ENCODE data around the gene CELA1. TPM values are rescaled to one million over a fixed set of nuclear protein-coding genes. Genes with fewer than 3 reads are reported as not detected.

Gene CELA1
- total and polyA plus RNA-seq, 8 donors = not detected

DNA sequence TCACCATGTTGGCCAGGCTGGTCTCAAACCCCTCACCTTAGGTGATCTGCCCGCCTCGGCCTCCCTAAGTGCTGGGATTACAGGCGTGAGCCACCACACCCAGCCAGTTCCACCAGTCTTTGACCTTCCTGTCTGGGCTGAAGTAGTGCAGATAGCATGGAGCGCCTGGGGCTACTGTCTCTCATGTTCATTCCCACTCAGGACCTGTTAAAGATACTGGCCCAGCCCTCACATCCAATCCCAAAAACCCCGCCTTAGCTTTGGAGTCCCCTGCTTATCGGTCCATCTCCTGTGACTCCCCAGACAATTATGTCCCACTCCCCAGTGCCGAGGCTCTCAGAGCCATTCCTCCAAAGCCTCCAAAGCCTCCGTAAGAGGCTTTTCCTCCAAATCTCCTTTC, 12.0 kb upstream of the CELA1 start:
- Histone ChIP-seq H3K4me3 (no peak overlapping the region), H3K27me3 (no peaks in the 10 kb centered on the region), H3K9me3 (no peaks in the 10 kb centered on the region), H3K4me1 (peaks cover 0 to 4% (median 0%) of the 10 kb centered on the region in 3 donors), H3K27ac (no peak overlapping the region), H3K36me3 (no peaks in the 10 kb centered on the region)
- intact Hi-C loops (cut with DNase I) = no loop called here
- ATAC-seq (no peak), FAIRE-seq (no peak), DNase-seq (no peak)
- WGBS, 2 donors = 96 to 97% methylated on average over 8 of the region's 8 CpGs
- TF ChIP-seq, protein P1, sequence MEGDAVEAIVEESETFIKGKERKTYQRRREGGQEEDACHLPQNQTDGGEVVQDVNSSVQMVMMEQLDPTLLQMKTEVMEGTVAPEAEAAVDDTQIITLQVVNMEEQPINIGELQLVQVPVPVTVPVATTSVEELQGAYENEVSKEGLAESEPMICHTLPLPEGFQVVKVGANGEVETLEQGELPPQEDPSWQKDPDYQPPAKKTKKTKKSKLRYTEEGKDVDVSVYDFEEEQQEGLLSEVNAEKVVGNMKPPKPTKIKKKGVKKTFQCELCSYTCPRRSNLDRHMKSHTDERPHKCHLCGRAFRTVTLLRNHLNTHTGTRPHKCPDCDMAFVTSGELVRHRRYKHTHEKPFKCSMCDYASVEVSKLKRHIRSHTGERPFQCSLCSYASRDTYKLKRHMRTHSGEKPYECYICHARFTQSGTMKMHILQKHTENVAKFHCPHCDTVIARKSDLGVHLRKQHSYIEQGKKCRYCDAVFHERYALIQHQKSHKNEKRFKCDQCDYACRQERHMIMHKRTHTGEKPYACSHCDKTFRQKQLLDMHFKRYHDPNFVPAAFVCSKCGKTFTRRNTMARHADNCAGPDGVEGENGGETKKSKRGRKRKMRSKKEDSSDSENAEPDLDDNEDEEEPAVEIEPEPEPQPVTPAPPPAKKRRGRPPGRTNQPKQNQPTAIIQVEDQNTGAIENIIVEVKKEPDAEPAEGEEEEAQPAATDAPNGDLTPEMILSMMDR (IDR thresholded peaks at IDR 0.05) = no peak

DNA sequence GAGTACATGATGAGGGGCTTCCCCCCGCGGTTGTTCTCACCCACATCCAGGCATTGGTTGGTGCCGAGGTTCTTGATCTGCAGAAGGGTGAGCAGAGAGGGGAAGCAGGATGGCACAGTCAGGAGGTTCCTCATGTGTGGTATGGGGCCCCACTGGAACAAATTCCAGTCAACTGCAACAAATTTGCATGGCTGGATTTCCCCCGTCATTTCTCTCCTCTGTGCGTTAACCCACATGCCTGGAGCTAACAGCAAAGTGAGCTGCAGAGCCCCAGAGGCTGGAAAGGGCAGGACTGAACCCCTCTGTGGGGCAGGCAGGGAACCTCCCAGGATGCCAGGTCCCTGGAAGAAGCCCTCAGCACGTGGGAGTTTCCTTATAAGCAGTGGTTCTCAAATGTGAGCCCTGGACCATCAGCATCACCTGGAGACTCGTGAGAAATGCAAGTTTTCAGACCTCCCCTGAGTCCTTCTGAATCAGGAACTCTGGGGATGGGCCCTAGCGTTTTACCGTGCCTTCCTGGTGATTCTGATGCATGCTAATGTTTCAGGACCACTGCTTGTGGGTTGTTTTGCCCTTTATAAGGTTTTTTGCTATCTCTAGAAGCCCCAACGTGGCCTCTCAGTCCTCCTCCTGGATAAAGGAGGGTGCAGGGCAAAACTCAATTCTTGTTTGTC, 11.0 kb upstream of the CELA1 start:
- no peak for FAIRE-seq
- no peak overlapping the region for H3K27ac ChIP-seq
- 93 to 95% methylated on average over 10 of the region's 10 CpGs for whole genome bisulfite sequencing, 2 donors
- intact Hi-C loops (cut with DNase I) = no loop called here
- no peaks in the 10 kb centered on the region for H3K27me3 ChIP-seq
- TF ChIP-seq, protein P1 (IDR thresholded peaks at IDR 0.05) = no peak
- peaks cover 0 to 4% (median 0%) of the 10 kb centered on the region in 3 donors for H3K4me1 ChIP-seq
- ATAC-seq = no peak
- H3K9me3 ChIP-seq = no peaks in the 10 kb centered on the region
- H3K36me3 ChIP-seq = no peaks in the 10 kb centered on the region
- H3K4me3 ChIP-seq = no peak overlapping the region
- DNase-seq = no peak

- Histone ChIP-seq H3K27me3 (no peaks in the 10 kb centered on the region), H3K4me1 (no peaks in the 10 kb centered on the region), H3K4me3 (no peak overlapping the region), H3K36me3 (no peaks in the 10 kb centered on the region), H3K27ac (peak overlapping the region in 1 of 4 donors; percentile 1), H3K9me3 (no peaks in the 10 kb centered on the region)
- 18 to 21% methylated on average over 11 of the region's 11 CpGs for WGBS, 2 donors
- intact Hi-C loops (cut with DNase I) = no loop called here
- DNase-seq = peak in 5 of 6 donors; percentile 49 to 73 (median 68)
- FAIRE-seq = no peak
- TF ChIP-seq, protein P1 (IDR thresholded peaks at IDR 0.05) = peak; percentile 36 to 49 (median 44)
- peak; percentile 65 to 85 (median 82) for ATAC-seq
Observed at GRCh38 chr12:51351913-51352532, 5.5 kb upstream of the CELA1 start.

- WGBS, 2 donors = 88 to 95% methylated on average over 5 of the region's 5 CpGs
- FAIRE-seq (no peak), DNase-seq (no peak), ATAC-seq (no peak)
- Histone ChIP-seq H3K27me3 (no peaks in the 10 kb centered on the region), H3K36me3 (no peaks in the 10 kb centered on the region), H3K4me1 (no peaks in the 10 kb centered on the region), H3K27ac (no peak overlapping the region), H3K9me3 (no peaks in the 10 kb centered on the region), H3K4me3 (no peak overlapping the region)
- intact Hi-C loops (cut with DNase I) = loop anchor here in 1 of 3 donors (10.0 kb wide), 1 partner anchor 304 kb away; the partner anchor contains the start of gene LETMD1
- TF ChIP-seq, protein P1 (IDR thresholded peaks at IDR 0.05) = no peak
Observed at GRCh38 chr12:51349026-51349425, 2.5 kb upstream of the CELA1 start.

DNA sequence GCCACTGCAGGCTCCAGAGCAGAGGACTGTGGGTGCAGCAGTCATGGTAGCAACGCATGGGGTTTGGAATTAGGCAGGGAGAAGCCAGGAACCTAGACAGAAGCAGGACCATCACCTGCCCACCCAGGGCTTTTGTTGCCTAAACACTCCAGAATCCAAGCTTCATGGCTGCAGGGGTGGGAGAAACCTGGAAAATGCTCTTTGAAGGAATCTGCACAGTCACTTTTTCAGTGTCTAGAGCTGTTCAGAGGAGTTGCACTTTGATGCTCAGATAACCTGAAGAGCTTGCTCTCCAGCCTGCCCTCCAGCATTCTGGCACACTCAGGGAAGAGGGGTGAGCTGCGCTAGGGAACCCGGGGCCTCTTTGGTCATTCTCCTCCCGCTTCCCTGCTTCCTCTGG, 1.6 kb upstream of the CELA1 start:
- H3K4me3 ChIP-seq = no peak overlapping the region
- no peak overlapping the region for H3K27ac ChIP-seq
- FAIRE-seq = no peak
- TF ChIP-seq, protein P1 (IDR thresholded peaks at IDR 0.05) = no peak
- no peaks in the 10 kb centered on the region for H3K9me3 ChIP-seq
- no peaks in the 10 kb centered on the region for H3K4me1 ChIP-seq
- no peaks in the 10 kb centered on the region for H3K36me3 ChIP-seq
- H3K27me3 ChIP-seq = no peaks in the 10 kb centered on the region
- no peak for ATAC-seq
- intact Hi-C loops (cut with DNase I) = loop anchor here in 1 of 3 donors (10.0 kb wide), 1 partner anchor 303 kb away; the partner anchor contains the start of gene LETMD1
- DNase-seq = no peak
- WGBS, 2 donors = 91 to 96% methylated on average over 4 of the region's 4 CpGs

Data from pancreas (tissue), 10 donors.